Fibroblast of skin of back (primary cell): ENCODE measurements around the gene DDX31.
A peak's percentile ranks its signal among the peaks of the same experiment; 100 is the strongest.

ENCODE experiments used
- DNase-seq: peaks from one replicate; pipeline ENCODE4 v3.0.0-alpha.2; 2013

Gene DDX31

DNA sequence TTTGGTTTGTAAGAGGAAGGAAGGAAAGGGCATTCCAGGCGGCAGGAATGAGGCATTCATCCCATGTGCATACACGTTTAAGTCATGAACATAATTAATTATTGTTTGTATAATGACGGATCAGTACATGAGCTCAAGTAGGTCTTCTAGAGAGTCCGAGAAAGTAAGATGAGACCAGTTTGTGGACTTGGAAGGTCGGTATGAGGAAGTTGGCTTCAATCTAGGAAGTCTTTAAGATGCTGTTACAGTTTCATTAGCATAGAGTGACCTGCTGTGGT is 2.6 kb upstream of the DDX31 start:
- peak; percentile 47 for DNase-seq

DNA sequence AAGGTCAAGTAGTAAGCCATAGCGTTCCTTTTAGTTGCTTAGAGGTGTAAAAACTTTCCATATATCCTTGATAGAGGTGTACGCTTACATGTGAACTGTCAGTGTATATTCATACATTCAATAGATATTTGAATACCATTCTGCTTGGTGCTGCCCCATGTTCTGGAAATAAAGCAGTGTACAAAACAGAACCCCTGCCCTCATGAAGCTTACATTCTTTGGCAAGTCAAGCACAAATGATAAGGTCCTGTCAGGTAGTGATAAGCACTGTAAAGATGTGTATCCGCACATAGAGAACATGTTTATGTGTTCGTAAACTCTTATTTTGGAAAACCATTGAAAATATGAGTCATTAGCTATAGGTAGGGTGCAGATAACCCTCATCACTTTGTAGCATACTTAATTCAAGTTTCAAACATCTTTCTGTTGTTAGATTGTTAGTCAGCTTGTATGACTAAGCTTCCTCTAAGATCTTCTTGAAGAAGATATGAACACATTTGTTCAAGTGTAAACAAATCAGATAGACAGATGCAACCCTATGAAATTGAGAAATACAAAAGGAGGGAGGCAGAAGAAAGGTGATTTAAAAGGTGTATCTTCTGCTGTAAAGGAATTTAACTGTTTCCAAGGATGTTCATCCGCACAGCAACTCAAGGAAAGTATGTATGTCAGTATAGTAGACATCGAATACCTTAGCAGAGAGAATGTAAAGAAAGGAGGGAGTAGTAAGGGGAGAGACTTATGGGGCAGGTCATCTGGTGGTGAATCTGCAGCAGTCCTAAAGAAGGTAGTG is 2.0 kb upstream of the DDX31 start:
- no peak for DNase-seq

GRCh38 chr9:132670457-132671391 is 941 bp upstream of the DDX31 start, which contains the start of gene GTF3C4:
Gene GTF3C4 (plus strand): TSS chr9:132670464. CDS start chr9:132670599, 135 bp downstream.
- peak; percentile 35 for DNase-seq

DNA sequence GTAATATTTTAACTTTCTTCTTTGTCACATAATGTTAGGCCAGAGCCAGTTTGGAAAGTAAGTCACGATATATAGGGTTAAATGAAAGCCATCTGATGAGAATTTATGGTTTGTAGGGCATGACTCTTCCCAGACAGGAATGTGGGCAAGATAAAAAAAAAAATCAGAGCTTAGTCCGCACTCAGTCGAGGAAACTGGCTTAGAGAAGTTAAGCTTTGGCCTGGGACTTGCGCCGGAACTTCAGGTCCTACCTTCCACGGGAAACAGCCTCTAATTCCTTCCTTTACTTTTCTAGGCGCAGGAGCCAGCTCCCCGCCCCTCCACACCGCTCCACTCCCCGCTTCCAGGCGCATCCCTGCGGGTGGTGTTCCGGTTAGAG is 475 bp downstream of the DDX31 start:
- DNase-seq = peak; percentile 71

GRCh38 chr9:132663851-132664250 is 5.9 kb downstream of the DDX31 start:
- no peak for DNase-seq

DNA sequence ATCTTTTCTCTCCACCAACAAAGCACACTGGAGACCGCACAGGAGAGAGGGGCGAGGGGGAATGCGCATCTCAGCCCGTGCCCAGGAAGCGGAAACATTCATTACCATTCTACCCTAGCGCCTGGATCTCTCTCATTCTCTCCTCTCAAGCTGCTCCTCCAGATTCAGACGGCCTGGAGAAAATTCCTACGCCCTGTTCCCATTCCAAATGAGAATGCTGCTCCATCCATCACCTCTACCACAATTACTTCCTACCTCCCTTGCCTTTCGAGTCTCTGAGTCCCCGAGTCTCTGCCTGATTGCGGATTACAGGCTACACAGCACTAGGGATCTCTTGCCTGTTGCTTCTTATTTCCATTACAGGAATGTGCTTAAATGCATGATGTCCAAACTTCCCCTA is 6.7 kb downstream of the DDX31 start:
- DNase-seq = no peak

DNA sequence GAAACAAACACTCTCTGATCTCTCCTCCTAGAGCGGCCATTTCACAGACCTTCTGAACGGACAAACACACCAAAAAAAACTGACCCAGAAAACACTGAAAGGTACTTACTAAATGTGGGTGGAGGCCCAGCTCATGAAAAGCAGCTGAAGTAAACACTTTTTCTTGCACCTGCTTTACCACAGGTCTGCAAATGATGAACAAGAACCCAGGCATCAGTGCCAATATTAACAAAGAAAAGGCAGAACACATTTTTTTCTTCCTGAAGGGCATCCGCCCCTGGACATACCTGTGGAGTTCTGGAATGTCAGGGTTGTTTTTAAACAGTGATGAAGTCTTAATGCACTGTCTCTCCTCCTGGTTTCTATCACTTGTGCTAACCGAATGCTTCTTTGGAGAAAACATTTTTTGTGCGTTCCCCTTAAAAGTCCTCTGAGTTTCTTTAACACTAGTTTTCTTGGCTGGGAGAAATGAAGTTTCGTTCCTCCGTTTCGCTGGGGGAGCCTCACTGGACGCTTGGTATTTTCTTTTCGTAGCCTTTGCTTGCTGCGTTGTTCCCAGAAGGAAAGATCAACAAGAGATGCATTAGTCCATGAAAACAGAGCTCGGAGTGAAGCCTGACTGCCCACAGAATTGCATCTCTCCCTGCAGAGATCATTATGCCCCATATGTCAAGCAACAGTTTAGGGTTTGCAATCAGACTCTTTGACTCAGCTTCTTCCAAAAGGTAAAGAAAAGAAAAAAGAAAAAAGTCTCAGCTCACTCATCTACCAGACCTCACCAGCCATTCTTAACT is 7.4 kb downstream of the DDX31 start:
- no peak for DNase-seq

DNA sequence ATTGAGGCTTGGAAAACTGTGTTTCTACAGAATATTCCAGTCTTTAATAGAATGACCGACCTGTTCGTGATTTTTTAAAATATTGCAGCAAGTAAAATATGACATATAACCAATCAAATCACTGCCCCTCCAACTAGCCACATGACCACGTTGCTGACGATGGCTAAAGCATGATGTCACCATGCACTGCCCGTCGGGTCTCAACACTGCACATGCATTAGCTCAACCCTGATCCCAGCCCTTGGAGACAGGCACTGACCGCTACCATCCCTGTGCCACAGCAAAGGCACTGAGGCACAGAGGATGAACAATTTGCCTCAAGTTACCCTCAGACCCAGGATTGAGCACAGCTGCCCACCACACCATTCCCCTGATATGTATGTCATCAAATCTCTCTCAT is 13.5 kb downstream of the DDX31 start:
- no peak for DNase-seq

DNA sequence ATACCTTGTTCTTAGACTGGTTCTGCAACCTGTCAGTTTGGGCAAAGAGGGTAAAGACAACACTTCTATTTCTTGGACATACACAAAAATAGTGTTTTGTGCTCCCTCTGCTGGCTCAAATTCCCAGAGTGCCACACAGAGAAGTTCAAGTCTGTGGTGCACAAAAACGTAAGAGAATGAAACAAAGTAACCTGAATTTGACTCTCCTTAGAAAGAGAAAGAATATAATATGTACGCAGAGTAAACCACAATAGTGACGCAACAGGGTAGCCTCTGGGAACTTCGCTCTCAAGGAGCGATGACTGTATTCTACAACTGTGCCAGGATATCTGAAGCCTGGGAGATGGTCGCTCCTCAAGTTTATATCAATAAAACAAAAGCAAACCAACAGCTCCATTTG is 18.5 kb downstream of the DDX31 start:
- DNase-seq = peak; percentile 35

DNA sequence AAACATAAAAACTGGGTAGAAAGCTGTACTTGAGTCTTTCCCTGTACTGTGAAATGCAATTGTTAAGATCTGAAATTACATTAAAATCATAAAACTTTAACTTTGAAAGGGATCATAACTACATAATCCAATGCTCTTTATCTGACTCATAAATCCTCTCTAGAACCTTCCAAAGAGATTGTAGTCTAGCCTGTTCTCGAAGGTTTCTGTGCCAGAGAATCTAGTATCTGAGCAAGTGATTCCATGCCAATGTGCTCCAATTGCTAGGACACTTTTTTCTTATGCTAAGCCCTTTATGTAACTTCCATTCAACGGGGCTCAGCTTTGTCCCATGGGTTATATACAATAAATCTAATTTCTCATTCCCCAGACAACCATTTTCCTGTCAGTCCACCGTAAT is 21.1 kb downstream of the DDX31 start:
- no peak for DNase-seq

DNA sequence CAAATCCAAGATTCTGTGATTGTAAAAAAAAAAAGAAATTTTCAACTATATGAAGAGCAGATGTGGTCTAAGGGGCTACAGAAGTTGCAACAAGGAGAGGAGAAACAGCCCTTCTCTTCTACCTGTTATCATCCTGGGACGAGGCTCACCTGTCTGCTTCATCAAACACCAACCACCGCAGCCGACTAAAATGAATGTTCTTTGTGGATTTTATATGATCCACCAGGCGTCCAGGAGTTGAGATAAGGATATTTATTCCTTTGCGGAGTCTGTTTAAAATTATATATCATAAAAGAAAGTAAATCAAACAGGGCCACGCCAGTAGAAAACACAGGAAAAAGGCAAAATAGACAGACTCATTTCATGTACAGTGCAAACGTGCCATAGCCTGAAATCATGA is 21.5 kb downstream of the DDX31 start:
- no peak for DNase-seq

- DNase-seq = peak; percentile 59
Observed at GRCh38 chr9:132647806-132648205, 22.0 kb downstream of the DDX31 start.

GRCh38 chr9:132647355-132647754 is 22.4 kb downstream of the DDX31 start:
- peak; percentile 99 for DNase-seq

- DNase-seq = no peak
Observed at GRCh38 chr9:132646726-132647125, 23.1 kb downstream of the DDX31 start.

DNA sequence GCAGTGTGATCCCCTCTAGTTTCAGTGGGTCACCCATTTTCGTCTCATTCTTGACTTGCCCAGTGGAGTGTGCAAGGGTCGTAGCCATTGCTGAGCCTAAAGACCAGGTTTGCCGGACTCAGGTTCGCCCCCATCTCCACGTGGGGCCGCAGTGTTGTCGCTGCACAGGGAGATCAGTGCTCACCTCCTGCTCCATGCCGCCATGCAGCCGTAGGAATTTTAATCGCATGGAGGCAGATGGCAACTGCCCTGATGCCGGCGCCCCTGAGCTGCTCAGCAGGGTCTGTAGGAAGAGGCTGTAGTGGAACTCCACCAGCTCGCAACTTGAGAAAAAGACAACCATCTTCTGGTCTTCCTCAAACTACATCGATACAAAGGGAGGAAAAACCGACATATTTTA is 24.1 kb downstream of the DDX31 start:
- DNase-seq = no peak

GRCh38 chr9:132645306-132645705 is 24.5 kb downstream of the DDX31 start:
- DNase-seq = no peak

DNA sequence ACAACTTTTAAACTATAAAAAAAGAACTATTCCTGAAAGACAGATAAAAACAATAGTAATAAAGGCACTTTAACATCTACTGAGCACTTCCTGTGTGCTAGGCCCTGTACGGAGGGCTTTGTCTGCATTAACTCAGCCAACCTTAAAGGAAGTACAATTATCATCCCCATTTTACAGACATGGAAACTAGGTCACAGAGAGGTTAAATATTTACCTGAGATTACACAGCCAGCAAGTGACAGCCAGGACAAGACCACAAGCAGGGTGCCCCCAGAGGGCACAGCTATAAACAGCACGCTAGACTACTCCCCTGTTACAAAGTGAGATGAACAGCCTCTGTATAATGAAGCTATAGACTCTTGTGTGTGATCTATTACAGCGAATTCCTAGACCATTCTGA is 25.5 kb downstream of the DDX31 start:
- no peak for DNase-seq

GRCh38 chr9:132641216-132641615 is 28.6 kb downstream of the DDX31 start:
- DNase-seq = no peak

DNA sequence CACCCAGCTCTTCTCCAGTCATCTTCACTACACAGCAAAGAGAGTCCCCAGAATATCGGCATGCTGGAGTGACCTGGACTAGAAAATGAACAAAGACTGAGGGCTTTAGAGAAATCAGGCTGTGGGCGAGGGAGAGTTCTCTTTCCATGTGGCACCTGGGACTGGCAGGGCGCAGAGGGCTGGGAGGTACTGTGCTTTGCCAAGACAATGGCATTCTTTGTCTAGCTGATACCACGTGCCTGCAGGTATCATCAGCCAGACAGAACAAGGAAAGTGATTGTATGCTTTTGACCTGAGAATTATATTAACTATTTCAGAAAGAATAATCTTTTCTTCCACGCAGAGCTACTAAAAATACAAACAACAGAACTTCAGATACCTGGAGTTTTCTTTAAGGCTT is 30.5 kb downstream of the DDX31 start:
- DNase-seq = no peak

- no peak for DNase-seq
Observed at GRCh38 chr9:132638240-132638639, 31.5 kb downstream of the DDX31 start.

DNA sequence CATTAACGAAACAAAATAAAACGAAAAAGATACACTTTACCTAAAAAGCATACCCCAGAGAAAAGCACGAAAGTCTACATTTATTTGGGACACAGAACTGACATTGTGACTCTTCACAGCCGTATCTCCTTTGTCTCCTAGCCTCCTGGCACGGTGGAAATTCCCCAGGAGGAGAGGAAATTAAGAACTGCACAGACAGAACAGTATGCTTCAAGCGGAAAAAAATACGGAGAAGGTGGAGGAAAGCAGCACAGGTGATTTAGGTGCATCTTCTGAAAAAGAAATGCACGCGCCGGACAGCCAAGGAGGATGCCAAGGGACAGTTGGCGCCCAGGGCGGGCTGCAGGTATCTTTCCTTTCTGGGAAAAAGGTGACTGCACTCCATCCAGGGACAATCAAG is 32.0 kb downstream of the DDX31 start:
- DNase-seq = no peak

DNA sequence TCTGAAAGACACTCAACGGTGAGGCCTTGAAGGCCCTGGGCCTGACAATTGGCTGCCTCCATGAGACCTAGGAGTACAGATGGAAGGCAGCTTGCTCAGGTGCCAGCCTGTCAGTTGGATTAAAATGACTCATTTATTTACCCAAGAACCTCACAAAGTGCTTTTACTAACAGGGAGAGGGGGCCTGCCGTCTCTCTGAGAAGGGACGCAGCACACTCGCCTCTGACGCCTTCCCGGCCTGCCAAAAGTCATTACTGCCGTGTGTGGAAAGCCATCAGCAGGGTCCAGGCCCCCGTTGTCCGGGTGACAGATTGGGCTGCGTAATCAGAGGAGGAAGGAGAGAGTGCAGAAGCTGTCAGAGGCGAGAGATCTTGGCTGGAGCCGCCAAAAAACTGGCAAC is 32.4 kb downstream of the DDX31 start:
- no peak for DNase-seq

GRCh38 chr9:132634327-132634726 is 35.5 kb downstream of the DDX31 start:
- DNase-seq = no peak
